ENCODE data around the gene CER1. TPM values are rescaled to one million over a fixed set of nuclear protein-coding genes. Genes with fewer than 3 reads are reported as not detected.

Gene CER1
- total RNA-seq = not detected

- H3K27me3 ChIP-seq (ENCODE audit: insufficient read depth, low read length) = peaks cover 13% of the 10 kb centered on the region
- no peaks in the 10 kb centered on the region for H3K9me3 ChIP-seq (ENCODE audit: low read depth, low read length)
- no peak within 1 kb of the TSS for H3K4me3 ChIP-seq (ENCODE audit: low read length)
- H3K4me1 ChIP-seq (ENCODE audit: insufficient read depth, low read length) = no peaks in the 10 kb centered on the region
These were observed at the start of gene CER1 for GRCh38 chr9:14722391-14723035. TSS of gene CER1 (minus strand) at chr9:14722733. CDS start at chr9:14722672, 61 bp downstream.

GRCh38 chr9:14770592-14770991 lies 48.1 kb upstream of the CER1 start:
- H3K4me3 ChIP-seq (ENCODE audit: low read length) = no peak overlapping the region
- H3K27me3 ChIP-seq (ENCODE audit: insufficient read depth, low read length) = no peaks in the 10 kb centered on the region
- no peaks in the 10 kb centered on the region for H3K4me1 ChIP-seq (ENCODE audit: insufficient read depth, low read length)
- no peaks in the 10 kb centered on the region for H3K9me3 ChIP-seq (ENCODE audit: low read depth, low read length)

- Histone ChIP-seq H3K4me1 (ENCODE audit: insufficient read depth, low read length) (no peaks in the 10 kb centered on the region), H3K4me3 (ENCODE audit: low read length) (no peak overlapping the region), H3K27me3 (ENCODE audit: insufficient read depth, low read length) (no peaks in the 10 kb centered on the region), H3K9me3 (ENCODE audit: low read depth, low read length) (no peaks in the 10 kb centered on the region)
These were observed 46.7 kb upstream of the CER1 start for GRCh38 chr9:14769230-14769571.

GRCh38 chr9:14768405-14769229 lies 46.1 kb upstream of the CER1 start:
- H3K4me3 ChIP-seq (ENCODE audit: low read length) = no peak overlapping the region
- no peaks in the 10 kb centered on the region for H3K27me3 ChIP-seq (ENCODE audit: insufficient read depth, low read length)
- H3K9me3 ChIP-seq (ENCODE audit: low read depth, low read length) = no peaks in the 10 kb centered on the region
- H3K4me1 ChIP-seq (ENCODE audit: insufficient read depth, low read length) = no peaks in the 10 kb centered on the region

- H3K27me3 ChIP-seq (ENCODE audit: insufficient read depth, low read length) = no peaks in the 10 kb centered on the region
- no peak overlapping the region for H3K4me3 ChIP-seq (ENCODE audit: low read length)
- no peaks in the 10 kb centered on the region for H3K4me1 ChIP-seq (ENCODE audit: insufficient read depth, low read length)
- no peaks in the 10 kb centered on the region for H3K9me3 ChIP-seq (ENCODE audit: low read depth, low read length)
These were observed 43.8 kb upstream of the CER1 start for GRCh38 chr9:14766299-14766698.

GRCh38 chr9:14761584-14761983 lies 39.1 kb upstream of the CER1 start:
- Histone ChIP-seq H3K9me3 (ENCODE audit: low read depth, low read length) (no peaks in the 10 kb centered on the region), H3K4me3 (ENCODE audit: low read length) (no peak overlapping the region)

GRCh38 chr9:14760060-14760459 lies 37.5 kb upstream of the CER1 start:
- no peak overlapping the region for H3K4me3 ChIP-seq (ENCODE audit: low read length)

More at GRCh38 chr9:14761584-14761983, 39.1 kb upstream of the CER1 start:
- Histone ChIP-seq H3K27me3 (ENCODE audit: insufficient read depth, low read length) (no peaks in the 10 kb centered on the region), H3K4me1 (ENCODE audit: insufficient read depth, low read length) (no peaks in the 10 kb centered on the region)

GRCh38 chr9:14756291-14756690 lies 33.8 kb upstream of the CER1 start:
- Histone ChIP-seq H3K4me3 (ENCODE audit: low read length) (no peak overlapping the region), H3K9me3 (ENCODE audit: low read depth, low read length) (no peaks in the 10 kb centered on the region), H3K27me3 (ENCODE audit: insufficient read depth, low read length) (no peaks in the 10 kb centered on the region), H3K4me1 (ENCODE audit: insufficient read depth, low read length) (no peaks in the 10 kb centered on the region)

More at GRCh38 chr9:14760060-14760459, 37.5 kb upstream of the CER1 start:
- Histone ChIP-seq H3K27me3 (ENCODE audit: insufficient read depth, low read length) (no peaks in the 10 kb centered on the region), H3K4me1 (ENCODE audit: insufficient read depth, low read length) (no peaks in the 10 kb centered on the region), H3K9me3 (ENCODE audit: low read depth, low read length) (no peaks in the 10 kb centered on the region)

GRCh38 chr9:14752871-14753270 lies 30.3 kb upstream of the CER1 start:
- Histone ChIP-seq H3K4me3 (ENCODE audit: low read length) (no peak overlapping the region), H3K27me3 (ENCODE audit: insufficient read depth, low read length) (no peaks in the 10 kb centered on the region), H3K4me1 (ENCODE audit: insufficient read depth, low read length) (no peaks in the 10 kb centered on the region), H3K9me3 (ENCODE audit: low read depth, low read length) (no peaks in the 10 kb centered on the region)

- no peaks in the 10 kb centered on the region for H3K27me3 ChIP-seq (ENCODE audit: insufficient read depth, low read length)
- H3K9me3 ChIP-seq (ENCODE audit: low read depth, low read length) = no peaks in the 10 kb centered on the region
- H3K4me1 ChIP-seq (ENCODE audit: insufficient read depth, low read length) = no peaks in the 10 kb centered on the region
- no peak overlapping the region for H3K4me3 ChIP-seq (ENCODE audit: low read length)
These were observed 29.7 kb upstream of the CER1 start for GRCh38 chr9:14752271-14752670.

GRCh38 chr9:14750821-14751220 lies 28.3 kb upstream of the CER1 start:
- Histone ChIP-seq H3K27me3 (ENCODE audit: insufficient read depth, low read length) (no peaks in the 10 kb centered on the region), H3K4me3 (ENCODE audit: low read length) (no peak overlapping the region), H3K9me3 (ENCODE audit: low read depth, low read length) (no peaks in the 10 kb centered on the region), H3K4me1 (ENCODE audit: insufficient read depth, low read length) (no peaks in the 10 kb centered on the region)

- H3K9me3 ChIP-seq (ENCODE audit: low read depth, low read length) = no peaks in the 10 kb centered on the region
- H3K4me3 ChIP-seq (ENCODE audit: low read length) = no peak overlapping the region
- H3K4me1 ChIP-seq (ENCODE audit: insufficient read depth, low read length) = no peaks in the 10 kb centered on the region
- no peaks in the 10 kb centered on the region for H3K27me3 ChIP-seq (ENCODE audit: insufficient read depth, low read length)
These were observed 27.2 kb upstream of the CER1 start for GRCh38 chr9:14749741-14750211.

GRCh38 chr9:14748373-14748772 lies 25.8 kb upstream of the CER1 start:
- no peaks in the 10 kb centered on the region for H3K4me1 ChIP-seq (ENCODE audit: insufficient read depth, low read length)
- H3K4me3 ChIP-seq (ENCODE audit: low read length) = no peak overlapping the region
- H3K9me3 ChIP-seq (ENCODE audit: low read depth, low read length) = no peaks in the 10 kb centered on the region
- no peaks in the 10 kb centered on the region for H3K27me3 ChIP-seq (ENCODE audit: insufficient read depth, low read length)

- no peaks in the 10 kb centered on the region for H3K27me3 ChIP-seq (ENCODE audit: insufficient read depth, low read length)
- no peak overlapping the region for H3K4me3 ChIP-seq (ENCODE audit: low read length)
- H3K9me3 ChIP-seq (ENCODE audit: low read depth, low read length) = no peaks in the 10 kb centered on the region
- no peaks in the 10 kb centered on the region for H3K4me1 ChIP-seq (ENCODE audit: insufficient read depth, low read length)
These were observed 24.6 kb upstream of the CER1 start for GRCh38 chr9:14747111-14747510.

GRCh38 chr9:14746626-14747025 lies 24.1 kb upstream of the CER1 start:
- Histone ChIP-seq H3K27me3 (ENCODE audit: insufficient read depth, low read length) (no peaks in the 10 kb centered on the region), H3K4me1 (ENCODE audit: insufficient read depth, low read length) (no peaks in the 10 kb centered on the region), H3K4me3 (ENCODE audit: low read length) (no peak overlapping the region), H3K9me3 (ENCODE audit: low read depth, low read length) (no peaks in the 10 kb centered on the region)

- Histone ChIP-seq H3K4me3 (ENCODE audit: low read length) (no peak overlapping the region), H3K9me3 (ENCODE audit: low read depth, low read length) (no peaks in the 10 kb centered on the region), H3K27me3 (ENCODE audit: insufficient read depth, low read length) (no peaks in the 10 kb centered on the region), H3K4me1 (ENCODE audit: insufficient read depth, low read length) (no peaks in the 10 kb centered on the region)
These were observed 22.2 kb upstream of the CER1 start for GRCh38 chr9:14744768-14745167.

Measured in mononuclear cell (primary cell).